GM03348 (cell line): Measurements from ENCODE around the gene KIF25.

Experiments used
- DNase-seq: peaks from one replicate; pipeline ENCODE4 v3.0.0; 2012; ENCODE audit warnings: low spot score

The KIF25 gene

GRCh38 chr6:168037242-168037641 is 39.8 kb downstream of the KIF25 start:
- no peak for DNase-seq

DNA sequence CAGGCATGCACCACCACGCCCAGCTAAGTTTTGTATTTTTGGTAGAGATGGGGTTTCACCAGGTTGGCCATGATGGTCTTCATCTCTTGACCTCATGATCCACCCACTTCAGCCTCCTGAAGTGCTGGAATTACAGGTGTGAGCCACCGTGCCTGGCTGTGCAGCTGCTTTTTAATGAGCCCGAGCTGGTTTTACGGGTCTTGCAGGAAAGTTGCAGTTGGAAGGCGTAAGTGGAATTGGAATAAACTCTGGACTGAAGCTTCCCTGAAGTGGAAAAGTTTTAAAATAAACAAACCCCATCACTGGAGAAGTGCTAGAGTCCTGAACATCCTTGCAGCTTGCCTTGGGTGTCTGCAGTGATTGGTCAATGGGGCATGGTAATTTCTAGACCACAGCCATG is 40.4 kb downstream of the KIF25 start:
- no peak for DNase-seq

- DNase-seq, result no peak
Measured at GRCh38 chr6:168038576-168039140, 41.2 kb downstream of the KIF25 start.

- DNase-seq, result no peak
Measured at GRCh38 chr6:168039301-168039700, 41.8 kb downstream of the KIF25 start.

DNA sequence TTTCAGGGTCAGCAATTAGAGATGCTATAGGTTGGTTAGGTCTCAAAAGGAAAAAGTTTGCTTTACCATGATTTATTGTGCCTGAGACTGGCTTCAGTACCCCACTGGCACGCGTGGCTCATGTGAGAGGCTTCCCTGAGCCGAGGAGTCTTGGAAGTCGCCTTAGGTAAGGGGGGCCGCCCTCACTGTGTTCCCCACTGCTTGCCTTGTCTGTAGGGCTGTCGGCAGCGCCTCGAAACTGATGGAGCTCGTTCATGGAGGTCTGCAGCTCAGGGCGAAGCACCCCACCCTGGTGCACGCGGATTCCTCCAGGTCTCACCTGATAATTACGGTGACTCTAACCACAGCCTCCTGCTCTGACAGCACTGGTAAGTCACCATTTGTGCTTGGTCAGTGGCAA is 42.4 kb downstream of the KIF25 start:
- no peak for DNase-seq

DNA sequence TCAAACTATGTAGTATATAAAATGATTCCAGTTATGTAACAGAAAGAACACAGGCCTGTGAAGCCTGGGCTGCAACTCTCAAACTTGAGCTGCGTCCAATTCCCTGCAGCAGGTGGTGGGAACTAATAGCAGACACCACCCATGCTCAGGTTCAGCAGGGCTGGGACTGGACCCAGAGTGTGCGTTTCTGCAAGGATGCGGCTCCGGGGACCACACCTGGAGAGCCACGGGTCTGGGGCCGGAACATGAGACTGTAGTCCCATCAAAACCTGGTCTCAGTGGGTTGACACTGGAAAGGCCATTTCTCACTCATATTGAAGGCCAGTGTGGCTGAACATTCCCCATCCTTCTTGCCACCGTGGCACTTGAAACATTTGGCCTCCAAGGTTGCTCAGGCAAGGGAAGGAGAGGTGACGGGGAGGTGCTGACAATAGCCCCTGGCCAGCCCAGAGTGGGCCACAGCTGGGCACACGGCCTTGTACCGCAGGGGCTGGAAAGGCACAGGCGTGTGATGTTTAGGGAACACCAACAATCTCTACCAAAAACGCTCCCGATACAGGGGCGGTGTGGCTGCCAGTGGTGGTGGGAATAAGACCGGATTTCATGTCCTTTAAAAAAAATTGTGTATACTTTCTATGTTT is 43.5 kb downstream of the KIF25 start:
- DNase-seq, result no peak

- DNase-seq, result no peak
Measured at GRCh38 chr6:168041928-168042327, 44.5 kb downstream of the KIF25 start.

DNA sequence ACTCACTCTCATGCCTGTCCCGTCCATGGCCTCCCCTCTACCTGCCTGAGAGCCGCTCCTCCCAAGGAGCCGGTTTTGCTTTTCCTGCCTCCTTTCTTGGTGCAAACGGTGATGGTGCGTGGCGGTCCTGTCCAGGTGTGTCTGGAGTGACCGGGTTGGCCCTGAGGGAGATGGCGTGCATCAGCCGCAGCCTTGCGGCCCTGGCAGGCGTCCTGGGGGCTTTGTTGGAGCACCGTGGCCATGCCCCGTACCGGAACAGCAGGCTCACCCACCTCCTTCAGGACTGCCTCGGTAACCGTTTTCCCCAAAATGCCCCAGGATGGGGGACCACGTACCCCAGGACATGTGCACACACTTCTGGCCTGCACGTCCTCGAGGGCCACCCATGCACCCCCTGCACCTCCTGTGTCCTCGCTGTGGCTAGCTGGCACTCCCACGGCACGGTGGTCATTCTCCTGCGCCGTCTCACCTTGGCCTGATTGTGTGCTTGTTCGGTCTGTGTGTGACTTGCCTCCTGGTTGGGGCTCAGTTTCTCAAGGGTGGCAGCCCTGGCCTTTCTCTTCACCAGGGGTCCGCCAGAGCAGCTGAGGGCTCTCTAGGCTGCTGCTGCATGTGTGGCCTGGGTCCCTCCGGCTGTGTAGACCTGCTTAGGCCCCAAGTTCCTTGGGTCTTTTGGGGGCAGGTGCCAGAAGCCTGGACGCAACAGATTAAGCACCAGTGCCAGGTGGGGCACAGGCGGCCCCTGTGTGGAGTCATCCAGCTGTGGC is 45.1 kb downstream of the KIF25 start:
- no peak for DNase-seq

DNA sequence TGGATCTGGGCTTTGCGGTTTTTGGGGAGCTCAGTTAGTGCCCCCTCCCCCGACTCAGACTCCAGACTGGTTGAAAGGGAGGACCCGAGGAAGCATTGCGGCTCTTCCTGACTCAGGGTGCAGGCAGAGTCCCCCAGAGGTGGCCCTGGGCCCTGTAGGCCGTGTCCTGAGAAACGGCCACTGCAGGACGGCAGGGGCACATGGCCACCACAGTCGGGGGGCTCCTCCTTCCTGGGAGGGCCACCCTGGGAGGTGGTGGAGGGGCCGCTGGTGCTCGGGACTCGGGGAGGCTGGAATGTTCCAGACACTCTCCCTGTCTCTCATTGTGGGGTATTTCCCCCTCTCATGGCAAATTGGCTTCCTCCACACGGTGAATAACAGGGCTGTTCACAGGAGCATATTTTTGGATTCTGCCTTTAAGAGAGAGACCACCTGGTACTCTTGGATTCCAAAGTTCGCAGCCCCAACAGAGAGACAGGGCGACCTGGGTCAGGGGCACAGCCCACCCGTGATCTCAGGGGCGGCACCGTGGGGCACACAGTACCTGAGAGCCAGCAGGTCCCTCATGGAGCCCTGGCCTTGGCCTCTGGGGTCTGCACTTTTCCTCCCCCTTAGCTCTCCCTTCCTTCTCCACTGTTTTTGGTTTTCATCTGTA is 45.8 kb downstream of the KIF25 start:
- no peak for DNase-seq

- DNase-seq, result no peak
Measured at GRCh38 chr6:168043848-168044415, 46.5 kb downstream of the KIF25 start.

- DNase-seq, result no peak
Measured at GRCh38 chr6:168044521-168045130, 47.2 kb downstream of the KIF25 start.

GRCh38 chr6:168045141-168045691 is 47.7 kb downstream of the KIF25 start:
- no peak for DNase-seq

- no peak for DNase-seq
Measured at GRCh38 chr6:168045706-168046620, 48.5 kb downstream of the KIF25 start.

DNA sequence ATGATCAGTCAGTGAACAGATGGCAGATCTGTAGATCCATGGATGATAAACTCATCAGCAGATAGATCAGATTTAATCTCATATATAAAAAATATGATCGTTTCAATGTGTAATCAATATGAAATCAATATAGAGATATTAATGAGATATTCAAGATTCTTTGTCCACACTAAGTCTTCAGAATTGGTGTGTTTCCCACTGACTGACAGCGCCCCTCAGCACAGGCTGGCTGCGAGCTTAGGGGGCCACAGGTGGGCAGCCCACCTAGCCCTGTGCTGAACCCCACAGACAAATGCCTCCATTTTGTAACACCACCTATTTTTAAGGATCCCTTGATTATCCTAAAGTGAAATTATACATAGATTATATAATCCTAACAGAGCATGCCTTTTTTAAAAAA is 49.2 kb downstream of the KIF25 start:
- DNase-seq, result no peak

- no peak for DNase-seq
Measured at GRCh38 chr6:168047841-168048723, 50.6 kb downstream of the KIF25 start.

- DNase-seq, result no peak
Measured at GRCh38 chr6:168048724-168049025, 51.2 kb downstream of the KIF25 start.

- DNase-seq, result no peak
Measured at GRCh38 chr6:168049277-168049676, 51.8 kb downstream of the KIF25 start.

DNA sequence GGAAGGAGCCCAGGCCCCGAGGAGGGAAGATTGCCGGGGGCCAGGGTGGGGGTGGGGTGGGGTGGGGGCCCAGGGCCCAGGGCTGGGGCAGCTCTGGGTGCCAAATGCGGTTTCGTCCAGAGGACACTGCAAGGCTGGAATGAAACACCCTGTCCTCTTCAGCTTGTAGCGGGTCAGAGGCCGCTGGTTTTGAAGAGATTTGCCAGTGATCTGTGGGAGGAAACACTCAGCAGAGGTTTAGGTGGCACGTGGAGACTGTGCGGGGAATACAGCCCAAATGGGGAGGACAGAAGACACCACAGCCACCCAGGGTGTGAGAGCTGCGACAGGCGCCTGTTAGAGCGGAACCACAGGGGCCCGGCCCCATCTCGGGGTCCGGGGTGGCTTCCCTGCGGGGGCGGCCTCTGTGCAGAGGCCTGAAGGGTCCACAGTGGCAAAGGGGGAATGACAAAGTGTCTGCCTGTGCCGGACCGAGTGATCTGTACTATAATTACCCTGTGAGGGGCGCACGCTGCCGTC is 52.3 kb downstream of the KIF25 start:
- no peak for DNase-seq

- DNase-seq, result no peak
Measured at GRCh38 chr6:168050225-168050880, 52.9 kb downstream of the KIF25 start.
